Sigmoid colon (tissue), 4 donors: Measurements from ENCODE around the gene HIVEP3.

Experiments
- EP300 ChIP-seq, 4 donors: sonication (generic); formaldehyde crosslinking; IDR thresholded peaks; one replicate each; pipeline ENCODE4 v1.6.1; 2017; ENCODE audit warnings: antibody characterized with exemption in 4 of 4
- POLR2A ChIP-seq, 2 donors: fragments of 450-650 bp; IDR thresholded peaks; one replicate each; pipeline ENCODE4 v1.6.1; 2016; ENCODE audit warnings: antibody characterized with exemption in 2 of 2, mild to moderate bottlenecking in 2 of 2, moderate library complexity in 2 of 2
- POLR2AphosphoS5 ChIP-seq, 4 donors: sonication (generic); formaldehyde crosslinking; IDR thresholded peaks; one replicate each; pipeline ENCODE4 v1.6.1; 2017; ENCODE audit warnings: antibody characterized with exemption in 4 of 4
- TF ChIP-seq, protein P1 (sequence below), 4 experiments: fragments of 450-650 bp in 3 of 4; fragments of 200-600 bp in 1 of 4; IDR thresholded peaks; one replicate each; pipeline ENCODE4 v1.5.1; 2016 to 2019; ENCODE audit warnings: antibody characterized with exemption in 4 of 4, mild to moderate bottlenecking in 3 of 4, moderate library complexity in 2 of 4

DNA sequence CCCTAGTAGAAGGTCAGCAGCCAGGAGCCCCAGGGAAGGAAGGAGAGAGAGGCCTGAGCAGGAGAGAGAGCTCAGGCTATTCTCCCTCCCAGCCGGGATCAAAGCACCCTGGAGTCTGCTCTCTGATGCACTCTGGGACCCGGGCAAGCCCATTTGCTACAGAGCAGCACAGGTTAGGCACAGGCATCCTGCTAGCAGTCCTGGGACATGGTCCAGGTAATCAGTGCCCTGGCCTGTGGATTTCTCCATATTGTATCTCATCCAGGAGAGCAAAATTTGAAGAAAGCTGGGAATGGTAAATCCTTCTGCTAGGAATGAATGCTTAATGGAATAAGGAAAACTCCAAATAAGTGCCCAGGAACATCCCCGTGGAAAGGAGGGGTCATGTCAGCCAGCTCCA is 130.3 kb downstream of the HIVEP3 start:
- TF ChIP-seq, protein P1, sequence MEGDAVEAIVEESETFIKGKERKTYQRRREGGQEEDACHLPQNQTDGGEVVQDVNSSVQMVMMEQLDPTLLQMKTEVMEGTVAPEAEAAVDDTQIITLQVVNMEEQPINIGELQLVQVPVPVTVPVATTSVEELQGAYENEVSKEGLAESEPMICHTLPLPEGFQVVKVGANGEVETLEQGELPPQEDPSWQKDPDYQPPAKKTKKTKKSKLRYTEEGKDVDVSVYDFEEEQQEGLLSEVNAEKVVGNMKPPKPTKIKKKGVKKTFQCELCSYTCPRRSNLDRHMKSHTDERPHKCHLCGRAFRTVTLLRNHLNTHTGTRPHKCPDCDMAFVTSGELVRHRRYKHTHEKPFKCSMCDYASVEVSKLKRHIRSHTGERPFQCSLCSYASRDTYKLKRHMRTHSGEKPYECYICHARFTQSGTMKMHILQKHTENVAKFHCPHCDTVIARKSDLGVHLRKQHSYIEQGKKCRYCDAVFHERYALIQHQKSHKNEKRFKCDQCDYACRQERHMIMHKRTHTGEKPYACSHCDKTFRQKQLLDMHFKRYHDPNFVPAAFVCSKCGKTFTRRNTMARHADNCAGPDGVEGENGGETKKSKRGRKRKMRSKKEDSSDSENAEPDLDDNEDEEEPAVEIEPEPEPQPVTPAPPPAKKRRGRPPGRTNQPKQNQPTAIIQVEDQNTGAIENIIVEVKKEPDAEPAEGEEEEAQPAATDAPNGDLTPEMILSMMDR (IDR thresholded peaks at IDR 0.05), result no peak
- TF ChIP-seq POLR2A (IDR thresholded peaks at IDR 0.05) (no peak), POLR2AphosphoS5 (IDR thresholded peaks at IDR 0.05) (no peak), EP300 (IDR thresholded peaks at IDR 0.05) (no peak)
